DND-41 (cell line): ENCODE results near the gene TCF4.

Source experiments
- ATAC-seq: fragments of 200-7000 bp; cut with Tn5 transposase; 3 replicates; pipeline ENCODE4 v1.9.1; 2021; ENCODE audit warnings: low read depth; ENCODE audit not compliant: insufficient read depth
- DNase-seq: peaks from one replicate; pipeline ENCODE4 v3.0.0-alpha.2; 2020
- H2AFZ ChIP-seq: 2 replicates; pipeline ENCODE4 v1.6.0; 2012; ENCODE audit warnings: low read depth, low read length
- H3K27ac ChIP-seq: 2 replicates; pipeline ENCODE4 v1.5.1; 2012; ENCODE audit warnings: low read length, inconsistent platforms
- H3K27me3 ChIP-seq: fragments of 200-600 bp; sonication (generic); 2 replicates; pipeline ENCODE4 v1.6.0; 2012; ENCODE audit warnings: low read length, mild to moderate bottlenecking, inconsistent platforms; ENCODE audit not compliant: insufficient read depth, poor library complexity
- H3K36me3 ChIP-seq: 2 replicates; pipeline ENCODE4 v1.5.1; 2012; ENCODE audit warnings: low read length, inconsistent platforms; ENCODE audit not compliant: insufficient read depth
- H3K4me1 ChIP-seq: 2 replicates; pipeline ENCODE4 v1.5.1; 2012; ENCODE audit warnings: mild to moderate bottlenecking, low read length; ENCODE audit not compliant: insufficient read depth
- H3K4me2 ChIP-seq: 2 replicates; pipeline ENCODE4 v1.6.0; 2012; ENCODE audit warnings: mild to moderate bottlenecking, moderate library complexity, low read length, inconsistent platforms; ENCODE audit not compliant: insufficient read depth
- H3K4me3 ChIP-seq, 2 experiments: fragments of 200-600 bp in 1 of 2; shearing (Covaris generic) in 1 of 2; 2 replicates each; pipeline ENCODE4 v1.5.1; 2012 to 2016; ENCODE audit warnings: inconsistent platforms in 2 of 2, low read length in 2 of 2, mild to moderate bottlenecking in 2 of 2, low read depth in 1 of 2, moderate library complexity in 1 of 2
- H3K79me2 ChIP-seq: 2 replicates; pipeline ENCODE4 v1.6.0; 2012; ENCODE audit warnings: low read length, inconsistent platforms; ENCODE audit not compliant: insufficient read depth
- H3K9ac ChIP-seq: 2 replicates; pipeline ENCODE4 v1.6.0; 2012; ENCODE audit warnings: low read depth, mild to moderate bottlenecking, inconsistent platforms, low read length, moderate library complexity
- H3K9me3 ChIP-seq: 2 replicates; pipeline ENCODE4 v1.5.1; 2012; ENCODE audit warnings: low read length, moderate library complexity, mild to moderate bottlenecking, inconsistent platforms; ENCODE audit not compliant: insufficient read depth, severe bottlenecking
- H4K20me1 ChIP-seq: 2 replicates; pipeline ENCODE4 v1.6.0; 2012; ENCODE audit warnings: low read length; ENCODE audit not compliant: insufficient read depth
- CTCF ChIP-seq: IDR thresholded peaks from 2 replicates; pipeline ENCODE4 v1.5.1; 2012; ENCODE audit warnings: borderline replicate concordance, low read length, moderate library complexity, mild to moderate bottlenecking; ENCODE audit not compliant: poor library complexity, severe bottlenecking; ENCODE audit errors: extremely low read depth
- EZH2 ChIP-seq: IDR thresholded peaks from 3 replicates; pipeline ENCODE4 v1.6.1; 2012; ENCODE audit warnings: borderline replicate concordance, low read depth, mild to moderate bottlenecking, moderate library complexity, low read length, inconsistent platforms; ENCODE audit not compliant: severe bottlenecking

Gene TCF4

GRCh38 chr18:55455938-55456337 is 132.1 kb downstream of the TCF4 start:
- no peak overlapping the region for H3K4me3 ChIP-seq

DNA sequence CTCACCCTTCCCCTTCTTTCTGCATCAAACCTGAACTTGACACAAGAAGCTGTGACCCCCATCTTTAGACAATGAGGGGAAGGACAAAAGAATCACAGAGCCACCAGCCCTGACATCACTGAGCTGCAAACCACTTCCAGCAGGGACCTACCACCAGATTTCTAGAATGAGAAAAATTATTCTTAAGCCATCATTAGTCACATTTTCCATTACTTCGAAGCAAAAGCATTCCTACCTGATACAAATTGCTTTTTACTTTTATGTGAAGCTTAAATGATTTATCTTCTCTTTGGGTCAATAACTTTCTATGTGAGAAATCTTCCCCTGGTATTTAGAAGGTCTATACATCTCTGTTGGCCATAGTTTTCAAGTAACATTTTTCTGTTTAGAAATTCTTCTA is 134.8 kb downstream of the TCF4 start:
- no peak overlapping the region for H3K4me3 ChIP-seq
- no peaks in the 10 kb centered on the region for H3K4me1 ChIP-seq
- H3K36me3 ChIP-seq, result no peaks in the 10 kb centered on the region
- H3K27ac ChIP-seq, result no peak overlapping the region
- no peak for TF ChIP-seq CTCF
- no peaks in the 10 kb centered on the region for H3K27me3 ChIP-seq
- ATAC-seq, result no peak
- no peak overlapping the region for H3K4me2 ChIP-seq
- no peaks in the 10 kb centered on the region for H4K20me1 ChIP-seq
- H3K9me3 ChIP-seq, result no peaks in the 10 kb centered on the region
- no peak for DNase-seq
- no peak overlapping the region for H2AFZ ChIP-seq
- no peak overlapping the region for H3K9ac ChIP-seq
- no peaks in the 10 kb centered on the region for H3K79me2 ChIP-seq

More at GRCh38 chr18:55455938-55456337, 132.1 kb downstream of the TCF4 start:
- H3K36me3 ChIP-seq, result 0 out of 2 replicates have a peak, but pooled peaks cover 3% of the 10 kb centered on the region
- H3K4me1 ChIP-seq, result no peaks in the 10 kb centered on the region
- H3K27ac ChIP-seq, result no peak overlapping the region
- no peaks in the 10 kb centered on the region for H3K79me2 ChIP-seq
- H3K4me2 ChIP-seq, result no peak overlapping the region
- ATAC-seq (no peak), DNase-seq (no peak)
- H3K9ac ChIP-seq, result no peak overlapping the region
- no peaks in the 10 kb centered on the region for H3K9me3 ChIP-seq
- no peaks in the 10 kb centered on the region for H4K20me1 ChIP-seq
- no peak overlapping the region for H2AFZ ChIP-seq
- no peaks in the 10 kb centered on the region for H3K27me3 ChIP-seq
- no peak for TF ChIP-seq EZH2
- no peak for TF ChIP-seq CTCF

GRCh38 chr18:55452123-55452611 is 135.8 kb downstream of the TCF4 start:
- Histone ChIP-seq H3K4me3 (no peak overlapping the region), H3K36me3 (no peaks in the 10 kb centered on the region), H3K9ac (no peak overlapping the region), H3K4me2 (no peak overlapping the region), H3K79me2 (no peaks in the 10 kb centered on the region), H3K27me3 (no peaks in the 10 kb centered on the region), H2AFZ (no peak overlapping the region), H3K4me1 (no peaks in the 10 kb centered on the region), H3K27ac (no peak overlapping the region), H3K9me3 (no peaks in the 10 kb centered on the region), H4K20me1 (no peaks in the 10 kb centered on the region)
- no peak for TF ChIP-seq EZH2
- TF ChIP-seq CTCF, result no peak
- DNase-seq (no peak), ATAC-seq (no peak)
